NCI-H1092 treated with DMSO at 0.1 percent for 48 hours (cell line): ENCODE data around the gene ZNF418.
"Not testable (repeated sequence)": the region's sequence is repeated elsewhere in the genome, so short reads cannot be mapped to it uniquely, and the experiment has no call there.

Experiments used
- DNase-seq: peaks from one replicate; lab custom pipeline; 2025; lab: John Stamatoyannopoulos, UW

The ZNF418 gene

DNA sequence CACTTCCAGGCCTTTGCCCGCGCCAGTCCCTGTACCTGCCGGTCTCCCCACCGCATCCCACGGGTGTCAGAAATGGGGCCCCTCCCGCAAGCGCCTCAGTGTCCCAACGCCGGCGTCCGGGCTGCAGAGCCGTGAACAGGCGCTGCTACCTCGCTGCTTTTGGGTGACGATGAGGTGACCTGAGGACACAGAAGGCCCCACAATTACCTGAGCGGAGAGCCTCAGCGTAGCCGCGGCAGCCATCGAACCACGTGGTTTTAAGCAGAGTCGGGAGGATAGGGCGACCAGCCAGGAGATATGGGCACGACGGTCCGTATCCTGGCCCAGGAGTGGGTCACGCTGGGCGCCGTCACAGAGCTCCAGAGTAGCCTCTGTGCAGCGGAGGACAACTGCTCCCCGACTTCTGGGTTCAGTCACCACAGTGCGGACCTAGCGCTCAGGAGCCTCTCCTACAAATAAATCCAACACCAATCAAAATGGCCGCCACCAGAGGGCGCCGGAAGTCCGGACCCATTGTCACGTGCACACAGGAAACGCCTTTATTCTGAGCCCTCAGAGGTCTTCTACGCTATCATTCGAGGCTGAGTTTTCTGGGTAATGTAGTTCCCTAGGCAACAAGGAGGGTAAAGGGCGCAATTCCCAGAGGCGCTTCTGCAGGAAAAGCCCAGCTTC lies 46.5 kb downstream of the ZNF418 start, which contains the start of gene ZNF814:
ZNF814 (minus strand) TSS at position 478 of the 672 bp plus-strand sequence; CDS start at position 243, 235 bp downstream.
- no peak for DNase-seq

DNA sequence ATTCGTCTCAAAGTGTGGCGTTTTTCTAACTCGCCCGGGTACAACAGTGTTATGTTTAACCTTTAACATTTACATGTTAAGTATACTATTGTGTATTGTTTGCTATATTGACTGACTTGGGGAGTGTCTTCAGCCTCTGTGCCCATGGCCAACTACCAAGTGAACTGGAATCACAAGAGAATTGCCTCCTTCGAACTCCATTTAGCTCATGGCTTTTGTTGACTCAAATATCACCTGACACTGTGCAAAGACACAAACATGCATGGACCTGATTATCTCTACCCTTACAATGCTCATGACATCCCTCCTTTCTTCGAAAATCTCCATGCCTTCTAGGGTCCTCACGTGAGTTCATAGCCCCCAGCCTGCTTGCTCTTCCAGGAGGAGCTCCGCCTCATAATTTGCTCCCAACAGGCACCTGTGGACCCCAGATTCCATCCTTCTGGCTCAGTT lies 47.1 kb downstream of the ZNF418 start:
- no peak for DNase-seq

DNA sequence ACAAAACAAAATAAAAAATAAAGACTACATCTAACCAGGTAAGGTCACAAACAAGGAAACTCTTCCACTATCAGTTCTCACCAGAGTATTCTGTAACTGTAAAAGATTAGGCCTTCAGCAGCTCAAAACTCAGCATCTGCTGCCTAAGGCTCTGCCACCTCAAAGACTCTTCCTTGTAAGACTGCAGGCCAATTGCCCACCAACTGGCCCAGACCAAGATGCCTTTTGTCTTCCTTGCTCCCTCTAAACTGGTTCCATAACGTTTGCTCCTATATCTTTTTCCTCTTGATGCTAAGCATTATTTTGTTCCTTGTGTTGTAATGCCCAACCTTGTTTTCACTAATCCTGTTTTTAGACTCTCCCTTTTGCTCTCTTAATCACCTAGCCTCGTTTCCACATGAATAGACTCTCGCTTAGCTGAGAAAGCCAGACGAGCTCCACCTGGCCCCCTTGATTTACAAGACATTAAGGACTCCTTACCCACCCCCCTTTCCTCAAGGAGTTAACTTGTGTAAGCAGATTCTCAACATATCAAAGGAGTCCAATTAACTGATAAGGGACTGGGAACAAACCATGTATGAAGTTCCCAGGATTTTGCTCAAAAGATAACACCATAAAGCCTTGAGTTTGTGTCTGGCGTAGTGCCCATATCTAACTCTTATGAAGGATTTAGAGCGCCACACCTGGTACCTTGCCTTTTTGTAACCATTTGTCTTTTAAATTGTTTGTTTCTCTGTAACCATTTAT lies 47.8 kb downstream of the ZNF418 start:
- no peak for DNase-seq

DNA sequence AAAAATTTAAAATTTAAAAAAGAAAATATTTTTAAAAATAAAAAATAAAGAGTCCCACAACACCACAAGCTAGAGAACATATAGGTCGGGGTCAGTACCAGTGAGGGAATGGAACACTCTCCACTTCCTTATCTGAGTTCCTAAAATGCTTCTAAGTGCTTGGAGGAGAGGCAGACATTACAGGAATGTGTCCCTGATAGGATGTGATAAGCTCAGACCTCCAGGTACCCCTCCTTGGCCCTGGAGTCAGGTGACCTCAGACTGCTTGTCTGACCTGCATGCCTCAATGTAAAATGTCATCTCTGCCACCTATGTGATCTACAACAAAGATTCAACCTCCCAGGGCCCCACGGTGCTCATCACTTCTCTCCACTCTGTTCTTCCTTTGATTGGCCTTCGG lies 49.2 kb downstream of the ZNF418 start:
- no peak for DNase-seq

DNA sequence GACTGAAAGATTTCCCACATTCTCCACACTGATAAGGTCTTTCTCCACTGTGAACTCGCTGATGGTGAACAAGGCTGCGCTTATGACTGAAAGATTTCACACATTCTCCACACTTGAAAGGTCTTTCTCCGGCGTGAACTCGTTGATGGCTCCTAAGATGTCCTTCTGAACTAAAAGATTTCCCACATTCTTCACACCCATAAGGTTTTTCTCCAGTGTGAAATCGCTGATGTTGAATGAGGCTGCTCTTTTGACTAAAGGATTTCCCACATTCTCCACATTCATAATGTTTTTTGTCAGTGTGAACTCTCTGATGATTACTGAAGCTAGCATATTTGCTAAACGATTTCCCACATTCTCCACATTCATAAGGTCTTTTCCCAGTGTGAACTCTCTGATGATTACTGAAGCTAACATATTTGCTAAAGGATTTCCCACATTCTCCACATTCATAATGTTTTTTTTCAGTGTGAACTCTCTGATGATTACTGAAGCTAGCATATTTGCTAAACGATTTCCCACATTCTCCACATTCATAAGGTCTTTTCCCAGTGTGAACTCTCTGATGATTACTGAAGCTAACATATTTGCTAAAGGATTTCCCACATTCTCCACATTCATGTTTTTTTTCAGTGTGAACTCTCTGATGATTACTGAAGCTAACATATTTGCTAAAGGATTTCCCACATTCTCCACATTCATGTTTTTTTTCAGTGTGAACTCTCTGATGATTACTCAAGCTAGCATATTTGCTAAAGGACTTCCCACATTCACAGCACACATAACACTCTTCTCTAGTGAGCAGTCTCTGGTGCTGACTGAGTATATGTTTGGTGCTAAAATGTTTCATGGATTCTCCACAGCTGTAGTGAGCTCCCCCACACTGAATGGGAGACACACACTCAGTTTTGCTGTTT lies 61.1 kb downstream of the ZNF418 start:
- DNase-seq, result not testable (repeated sequence)

DNA sequence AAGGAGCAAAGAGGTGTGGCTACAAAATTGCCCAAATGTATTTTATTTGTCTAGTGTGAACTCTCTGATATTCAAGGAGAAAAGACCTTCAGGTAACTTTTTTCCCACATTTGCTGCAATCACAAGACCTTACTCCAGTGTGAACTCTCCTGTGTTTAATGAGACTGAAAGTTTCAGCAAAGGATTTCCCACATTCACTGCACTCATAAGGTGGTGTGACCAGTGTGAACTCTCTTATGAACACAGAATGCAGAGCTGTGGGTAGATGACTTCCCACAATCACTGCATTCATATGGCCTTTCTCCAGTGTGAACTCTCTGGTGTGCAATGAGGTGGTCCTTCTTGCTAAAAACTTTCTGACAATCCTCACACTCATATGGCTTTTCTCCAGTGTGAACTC lies 62.8 kb downstream of the ZNF418 start:
- no peak for DNase-seq
